Measurements from ENCODE around the gene HNF1B.

Gene HNF1B

GRCh38 chr17:37664214-37664613 is 80.6 kb downstream of the HNF1B start:
- no peak for DNase-seq

DNA sequence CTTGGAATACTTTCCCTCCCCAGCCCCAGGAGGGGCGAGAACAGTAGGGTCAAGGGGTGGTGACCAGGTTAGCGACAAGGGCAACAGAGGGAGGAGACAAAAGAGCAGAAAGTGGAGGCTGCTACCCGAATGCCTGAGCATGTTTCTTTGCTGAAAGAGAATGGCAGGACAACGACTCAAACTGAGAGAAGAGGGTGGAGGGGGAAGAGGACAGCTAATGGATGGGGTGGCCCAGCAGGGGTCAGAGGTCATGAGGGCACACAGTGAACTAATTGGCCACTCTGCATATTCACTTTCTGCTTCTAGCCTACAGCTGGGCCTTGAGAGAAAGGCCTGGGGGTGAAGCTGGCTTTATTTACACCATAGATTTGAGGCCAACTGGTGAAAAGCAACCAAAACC is 82.5 kb downstream of the HNF1B start:
- no peak for DNase-seq

DNA sequence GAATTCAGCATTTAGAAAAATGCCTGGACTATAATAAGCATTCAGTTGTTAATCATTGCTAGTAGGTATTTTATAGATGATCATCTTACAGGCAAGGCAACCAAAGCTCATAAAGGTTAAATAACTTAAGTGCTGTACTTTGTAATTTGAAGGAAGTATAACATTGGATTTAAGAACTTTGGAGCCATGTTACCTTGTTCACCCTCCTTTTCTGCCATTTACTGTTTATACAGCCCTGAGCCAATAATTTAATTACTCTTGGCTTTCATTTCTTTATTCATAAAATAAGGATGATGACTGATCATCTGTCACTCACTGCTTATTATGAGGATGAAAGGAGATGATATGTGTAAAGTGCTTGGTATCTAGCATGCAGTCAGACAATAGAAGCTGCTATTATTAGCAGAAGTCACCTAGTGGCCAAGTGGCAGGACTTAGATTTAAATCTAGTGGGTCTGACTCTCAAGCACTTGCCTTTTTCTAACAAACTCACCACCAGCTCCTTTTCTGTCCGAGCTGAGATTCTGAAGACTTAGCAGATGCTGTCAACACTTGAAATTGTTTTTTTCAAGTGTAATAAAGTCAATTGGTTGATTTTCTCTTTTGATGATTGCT is 83.4 kb downstream of the HNF1B start:
- no peak for DNase-seq

- no peak for DNase-seq
These were observed 84.9 kb downstream of the HNF1B start for GRCh38 chr17:37659925-37660324.

- no peak for DNase-seq
These were observed 87.7 kb downstream of the HNF1B start for GRCh38 chr17:37657202-37657601.

- DNase-seq = no peak
These were observed 93.0 kb downstream of the HNF1B start for GRCh38 chr17:37651849-37652248.

DNA sequence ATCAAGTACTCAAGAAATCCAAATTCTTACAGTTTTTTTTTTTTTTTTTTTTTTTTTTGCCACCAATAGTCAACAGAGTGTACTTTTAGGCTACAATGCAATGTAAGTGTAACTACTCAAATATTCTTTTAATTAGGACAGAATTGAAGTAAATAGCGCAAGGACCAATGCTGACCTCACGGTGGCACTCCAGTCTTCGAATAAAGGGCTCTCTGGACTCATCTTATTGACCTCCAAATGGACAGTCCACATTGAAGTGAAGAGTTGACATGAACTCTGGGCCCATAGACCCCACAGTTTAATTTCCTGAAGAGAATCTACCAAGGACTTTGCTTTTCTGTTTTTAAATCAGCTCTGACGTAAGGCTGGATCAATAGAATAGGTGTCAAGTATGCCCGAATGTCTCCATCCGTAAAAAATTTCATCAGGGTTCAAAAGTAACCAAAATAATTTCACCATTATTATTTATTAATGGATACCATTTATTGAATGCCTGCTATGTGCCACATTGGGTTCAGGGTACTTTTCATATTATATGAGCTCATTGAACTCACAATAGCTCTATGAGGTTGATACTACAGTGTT is 94.3 kb downstream of the HNF1B start:
- DNase-seq = no peak

DNA sequence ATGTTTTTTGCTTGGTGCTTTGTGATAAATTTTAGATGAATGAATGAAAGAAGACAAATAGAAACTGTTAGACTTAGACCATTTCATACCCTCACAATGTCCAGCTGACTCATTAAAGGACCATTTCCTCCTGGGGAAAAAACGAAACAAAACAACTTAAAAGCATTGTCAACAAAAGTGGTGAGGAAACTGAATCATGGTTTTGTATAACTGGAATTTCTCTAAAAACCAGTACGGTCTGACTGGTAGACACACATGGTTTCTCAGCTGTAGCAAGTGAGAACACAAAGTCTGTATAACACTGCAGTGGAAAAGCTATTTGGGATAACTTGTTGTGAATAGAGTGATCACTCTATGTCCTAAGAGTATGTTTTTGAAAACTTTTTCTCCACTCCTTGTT is 96.3 kb downstream of the HNF1B start:
- no peak for DNase-seq

- no peak for DNase-seq
These were observed 97.0 kb downstream of the HNF1B start for GRCh38 chr17:37647856-37648255.

- DNase-seq = no peak
These were observed 101.0 kb downstream of the HNF1B start for GRCh38 chr17:37643869-37644268.

DNA sequence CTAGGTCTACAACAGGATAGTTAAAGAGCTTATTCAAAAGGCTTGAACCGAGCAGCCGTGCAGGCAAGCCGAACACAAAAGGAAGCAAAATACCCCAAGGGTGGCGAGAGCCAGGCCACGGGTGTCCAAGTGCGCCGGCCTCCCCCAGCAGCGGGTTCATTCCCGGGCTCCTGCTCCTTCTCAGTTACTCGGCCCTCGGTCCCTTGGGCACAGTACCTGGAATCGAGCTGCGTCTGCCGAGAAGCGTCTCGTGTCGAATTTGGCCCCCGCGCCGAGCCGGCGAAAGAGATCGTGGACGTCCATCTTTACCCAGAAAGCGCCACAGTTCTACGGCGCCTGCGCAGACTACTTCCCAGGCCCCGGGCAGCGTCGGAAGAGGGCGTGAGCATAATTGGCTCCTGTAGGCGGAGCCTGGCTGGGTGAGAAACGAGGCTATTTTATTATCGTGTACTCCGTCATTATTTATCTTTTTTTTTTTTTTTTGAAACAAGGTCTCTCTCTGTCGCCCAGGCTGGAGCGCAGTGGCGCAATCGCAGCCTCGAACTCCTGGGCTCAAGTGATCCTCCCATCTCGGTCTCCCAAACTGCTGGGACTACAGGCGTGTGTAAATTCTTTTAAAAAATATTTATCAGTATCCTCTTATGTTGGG is 101.6 kb downstream of the HNF1B start, which contains the start of gene DDX52:
Gene DDX52, minus strand, starts transcription at position 329 of the 649 bp plus-strand sequence. Its CDS starts 26 bp downstream, at position 303.
- DNase-seq = peak; percentile 78

DNA sequence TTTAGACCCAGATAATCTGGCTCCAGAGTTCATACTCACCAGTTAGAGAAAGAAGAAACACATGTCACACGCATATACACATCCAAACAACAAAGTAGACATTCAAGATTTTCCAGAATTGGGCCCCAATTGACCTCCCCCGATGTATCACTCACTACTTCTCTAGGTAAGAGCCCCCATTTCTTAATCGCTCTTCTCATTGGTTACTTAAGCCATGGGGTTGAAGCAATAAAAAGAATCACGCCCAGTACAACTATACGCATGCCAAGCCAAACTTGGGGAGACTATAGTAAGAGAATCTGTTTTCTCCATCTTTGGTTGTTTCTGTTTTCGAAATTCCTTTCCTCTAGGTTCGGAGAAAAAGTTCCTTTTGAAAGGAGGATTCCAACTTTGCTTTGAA is 102.2 kb downstream of the HNF1B start:
- no peak for DNase-seq

GRCh38 chr17:37640015-37640414 is 104.8 kb downstream of the HNF1B start:
- DNase-seq = no peak

GRCh38 chr17:37637956-37638355 is 106.9 kb downstream of the HNF1B start:
- DNase-seq = no peak
